OCI-LY7 (cell line): ENCODE measurements around the gene ACOD1. TPM values are rescaled to one million over a fixed set of nuclear protein-coding genes. Genes with fewer than 3 reads are reported as not detected.

Experiments
- BruUV-seq: library from RNA; stranded (reverse); fragments of 400-500 nt; replicated peaks from 2 replicates; lab custom pipeline; 2021; lab: Mats Ljungman, UMichigan
- CTCF ChIA-PET: fragments of 300-600 bp; sonication (Branson Sonifier 250); formaldehyde crosslinking; loops from one replicate; lab custom pipeline; 2022; ENCODE audit warnings: antibody characterized with exemption; ENCODE audit not compliant: unreplicated experiment; lab: Charles Lee
- POLR2A ChIA-PET: fragments of 300-600 bp; sonication (Branson Sonifier 250); formaldehyde crosslinking; loops from one replicate; lab custom pipeline; 2022; ENCODE audit warnings: antibody characterized with exemption; lab: Charles Lee
- DNase-seq: peaks from one replicate; pipeline ENCODE4 v3.0.0-alpha.2; 2015; ENCODE audit warnings: low spot score
- H2AFZ ChIP-seq: fragments of 200-600 bp; sonication (generic), shearing (Covaris generic); 2 replicates; pipeline ENCODE4 v1.6.1; 2014; ENCODE audit warnings: mild to moderate bottlenecking, antibody characterized with exemption, low read length, moderate library complexity
- H3K27ac ChIP-seq: fragments of 200-600 bp; sonication (generic); 2 replicates; pipeline ENCODE4 v1.5.1; 2014; ENCODE audit warnings: mixed run types, low read depth, mild to moderate bottlenecking, moderate library complexity, low read length, inconsistent platforms; ENCODE audit not compliant: poor library complexity, severe bottlenecking
- H3K36me3 ChIP-seq: fragments of 200-600 bp; sonication (generic); 2 replicates; pipeline ENCODE4 v1.6.1; 2014; ENCODE audit warnings: mild to moderate bottlenecking, antibody characterized with exemption, low read length, moderate library complexity, mixed read lengths; ENCODE audit not compliant: insufficient read depth
- H3K4me1 ChIP-seq: fragments of 200-600 bp; sonication (generic); 2 replicates; pipeline ENCODE4 v1.5.1; 2014; ENCODE audit warnings: mild to moderate bottlenecking, low read length; ENCODE audit not compliant: insufficient read depth, poor library complexity, severe bottlenecking
- H3K4me2 ChIP-seq: fragments of 200-600 bp; sonication (generic); 2 replicates; pipeline ENCODE4 v1.6.1; 2014; ENCODE audit warnings: mild to moderate bottlenecking, low read length
- H3K4me3 ChIP-seq: fragments of 200-600 bp; sonication (generic); 2 replicates; pipeline ENCODE4 v1.5.1; 2014; ENCODE audit warnings: mild to moderate bottlenecking, low read depth, low read length; ENCODE audit not compliant: poor library complexity, severe bottlenecking
- H3K79me2 ChIP-seq: fragments of 200-600 bp; sonication (generic); 2 replicates; pipeline ENCODE4 v1.6.1; 2016; ENCODE audit warnings: low read depth, mild to moderate bottlenecking, low read length, moderate library complexity, mixed read lengths; ENCODE audit not compliant: insufficient read depth
- H3K9me2 ChIP-seq: fragments of 200-600 bp; sonication (generic); 2 replicates; pipeline ENCODE4 v1.6.1; 2016; ENCODE audit warnings: mild to moderate bottlenecking, low read length, mixed read lengths; ENCODE audit not compliant: insufficient read depth
- H3K9me3 ChIP-seq: fragments of 200-600 bp; sonication (generic); 2 replicates; pipeline ENCODE4 v1.6.1; 2014; ENCODE audit warnings: mild to moderate bottlenecking, mixed run types, low read length, mixed read lengths
- H4K20me1 ChIP-seq: fragments of 200-600 bp; sonication (generic); 2 replicates; pipeline ENCODE4 v1.6.1; 2014; ENCODE audit warnings: mild to moderate bottlenecking, antibody characterized with exemption, low read length, moderate library complexity, mixed read lengths; ENCODE audit not compliant: insufficient read depth
- EZH2phosphoT487 ChIP-seq: fragments of 200-600 bp; sonication (generic); IDR thresholded peaks from 2 replicates; pipeline ENCODE4 v1.6.1; 2018; ENCODE audit warnings: low read depth, borderline replicate concordance, mild to moderate bottlenecking, mixed run types, antibody characterized with exemption, low read length, moderate library complexity, mixed read lengths
- intact Hi-C: fragments of 100-400 bp; cut with micrococcal nuclease; formaldehyde crosslinking; loops from one replicate; pipeline ENCODE4 v1.10.0; 2022; ENCODE audit not compliant: unreplicated experiment
- total RNA-seq, 2 experiments: library from RNA; depleted of rRNA in 1 of 2; stranded (reverse); fragments of >200 nt in 1 of 2; shearing (Covaris generic) in 1 of 2; gene quantifications; 2 replicates each; pipeline ENCODE4 v1.2.3, GENCODE V29; 2014 to 2022
- TF ChIP-seq, protein P1 (sequence below): fragments of 200-600 bp; sonication (generic); conservative IDR thresholded peaks from 2 replicates; pipeline ENCODE4 v1.5.1; 2014; ENCODE audit warnings: mild to moderate bottlenecking, antibody characterized with exemption, low read length, moderate library complexity, mixed read lengths

Gene ACOD1
- total RNA-seq, 2 experiments from 2014 or later = not detected

DNA sequence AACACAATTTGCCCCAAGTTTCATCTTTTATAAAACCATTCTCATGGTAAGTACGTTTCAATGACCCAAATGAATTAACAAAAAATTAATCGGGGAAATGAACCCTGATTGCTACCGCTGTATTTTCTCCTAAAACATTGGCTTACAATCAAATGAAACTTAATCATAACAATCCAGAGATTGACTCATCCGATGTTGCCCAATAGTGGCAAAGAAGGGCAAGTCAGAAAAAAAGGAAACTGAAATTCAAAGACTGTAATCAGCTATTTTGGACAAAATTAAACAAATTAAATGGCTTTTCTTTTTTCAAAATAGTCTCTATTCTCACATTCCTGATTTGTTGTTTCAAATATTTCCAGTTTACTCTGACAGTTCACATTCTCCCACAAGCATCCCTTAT, 3.9 kb upstream of the ACOD1 start:
- Histone ChIP-seq H3K79me2 (no peaks in the 10 kb centered on the region), H4K20me1 (no peaks in the 10 kb centered on the region), H3K9me2 (no peaks in the 10 kb centered on the region), H3K27ac (no peak overlapping the region), H3K4me1 (no peaks in the 10 kb centered on the region), H3K9me3 (no peaks in the 10 kb centered on the region), H2AFZ (no peak overlapping the region), H3K4me2 (no peak overlapping the region), H3K36me3 (no peaks in the 10 kb centered on the region), H3K4me3 (no peak overlapping the region)
- intact Hi-C loops = no loop called here
- TF ChIP-seq, protein P1, sequence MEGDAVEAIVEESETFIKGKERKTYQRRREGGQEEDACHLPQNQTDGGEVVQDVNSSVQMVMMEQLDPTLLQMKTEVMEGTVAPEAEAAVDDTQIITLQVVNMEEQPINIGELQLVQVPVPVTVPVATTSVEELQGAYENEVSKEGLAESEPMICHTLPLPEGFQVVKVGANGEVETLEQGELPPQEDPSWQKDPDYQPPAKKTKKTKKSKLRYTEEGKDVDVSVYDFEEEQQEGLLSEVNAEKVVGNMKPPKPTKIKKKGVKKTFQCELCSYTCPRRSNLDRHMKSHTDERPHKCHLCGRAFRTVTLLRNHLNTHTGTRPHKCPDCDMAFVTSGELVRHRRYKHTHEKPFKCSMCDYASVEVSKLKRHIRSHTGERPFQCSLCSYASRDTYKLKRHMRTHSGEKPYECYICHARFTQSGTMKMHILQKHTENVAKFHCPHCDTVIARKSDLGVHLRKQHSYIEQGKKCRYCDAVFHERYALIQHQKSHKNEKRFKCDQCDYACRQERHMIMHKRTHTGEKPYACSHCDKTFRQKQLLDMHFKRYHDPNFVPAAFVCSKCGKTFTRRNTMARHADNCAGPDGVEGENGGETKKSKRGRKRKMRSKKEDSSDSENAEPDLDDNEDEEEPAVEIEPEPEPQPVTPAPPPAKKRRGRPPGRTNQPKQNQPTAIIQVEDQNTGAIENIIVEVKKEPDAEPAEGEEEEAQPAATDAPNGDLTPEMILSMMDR = no peak
- TF ChIP-seq EZH2phosphoT487 = no peak
- no TSS peak for BruUV-seq
- DNase-seq = no peak
- ChIA-PET CTCF (no interaction called here), POLR2A (no interaction called here)

DNA sequence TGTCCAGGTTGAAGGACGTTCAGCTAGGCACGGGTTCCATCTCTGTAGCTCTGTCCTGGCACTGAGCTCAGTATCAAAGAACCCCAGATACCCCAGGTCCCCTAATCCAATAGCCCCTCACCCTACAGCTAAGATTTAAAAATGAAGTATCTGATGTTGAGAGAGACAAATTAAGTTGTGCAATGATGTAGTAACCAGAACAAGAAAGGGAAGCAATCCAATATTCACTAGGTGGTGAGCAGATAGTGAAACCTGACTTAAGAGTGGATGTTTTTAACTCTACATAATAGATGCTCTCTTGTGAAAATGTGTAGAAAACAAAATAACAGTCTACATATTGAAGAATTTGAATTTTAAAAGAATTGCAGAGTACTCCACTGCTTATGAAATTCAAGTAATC, 1.8 kb downstream of the ACOD1 start:
- intact Hi-C loops = no loop called here
- Histone ChIP-seq H3K79me2 (no peaks in the 10 kb centered on the region), H3K9me2 (no peaks in the 10 kb centered on the region), H3K36me3 (no peaks in the 10 kb centered on the region), H3K9me3 (no peaks in the 10 kb centered on the region), H4K20me1 (no peaks in the 10 kb centered on the region), H2AFZ (no peak overlapping the region), H3K27ac (no peak overlapping the region), H3K4me3 (no peak overlapping the region), H3K4me1 (no peaks in the 10 kb centered on the region), H3K4me2 (no peak overlapping the region)
- no TSS peak for BruUV-seq
- POLR2A ChIA-PET = no interaction called here
- TF ChIP-seq EZH2phosphoT487 = no peak
- TF ChIP-seq, protein P1 = no peak
- no peak for DNase-seq
- CTCF ChIA-PET = no interaction called here

DNA sequence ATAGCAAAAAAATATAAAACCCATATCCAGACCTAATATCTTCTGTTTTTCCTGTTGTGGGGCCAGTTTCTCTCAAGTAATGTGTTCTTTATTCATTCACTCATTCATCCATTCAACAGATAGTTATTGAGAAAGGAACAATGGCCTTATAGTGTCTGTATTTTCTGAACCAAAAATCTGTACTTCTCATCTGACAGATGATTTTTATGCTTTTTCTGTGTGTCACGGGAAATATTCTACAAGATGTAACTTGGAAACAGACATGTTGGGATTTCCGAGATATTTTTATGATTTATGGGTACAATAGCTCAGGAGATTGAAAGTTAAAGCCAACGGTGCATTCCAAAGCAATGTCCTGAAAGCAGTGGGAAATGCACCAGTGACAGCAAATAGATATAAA, 5.7 kb downstream of the ACOD1 start:
- H3K4me3 ChIP-seq = no peak overlapping the region
- H3K36me3 ChIP-seq = no peaks in the 10 kb centered on the region
- ChIA-PET CTCF (no interaction called here), POLR2A (no interaction called here)
- no TSS peak for BruUV-seq
- no peaks in the 10 kb centered on the region for H3K79me2 ChIP-seq
- H4K20me1 ChIP-seq = no peaks in the 10 kb centered on the region
- H3K9me2 ChIP-seq = no peaks in the 10 kb centered on the region
- peaks cover 4% of the 10 kb centered on the region; the same call in 1 of the 2 replicates for H3K9me3 ChIP-seq
- no peak for DNase-seq
- no peak overlapping the region for H3K4me2 ChIP-seq
- no peak overlapping the region for H2AFZ ChIP-seq
- intact Hi-C loops = no loop called here
- H3K4me1 ChIP-seq = no peaks in the 10 kb centered on the region
- TF ChIP-seq, protein P1 = no peak
- H3K27ac ChIP-seq = no peak overlapping the region
